GM12801 (cell line): Measurements from ENCODE around the gene NDN.

Source experiments
- CTCF ChIP-seq: IDR thresholded peaks from one replicate; pipeline ENCODE4 v1.5.1; 2011; ENCODE audit warnings: control low read depth; ENCODE audit not compliant: insufficient read length; ENCODE audit errors: extremely low read depth

The NDN gene

GRCh38 chr15:23647001-23647295, 40.2 kb downstream of the NDN start:
- TF ChIP-seq CTCF: no peak

GRCh38 chr15:23646165-23647000, 40.7 kb downstream of the NDN start:
- TF ChIP-seq CTCF: no peak

GRCh38 chr15:23645371-23646164, 41.5 kb downstream of the NDN start:
- TF ChIP-seq CTCF: no peak

- TF ChIP-seq CTCF: no peak
These were observed 42.3 kb downstream of the NDN start for GRCh38 chr15:23644829-23645228.

GRCh38 chr15:23642413-23643044, 44.6 kb downstream of the NDN start:
- no peak for TF ChIP-seq CTCF
